ENCODE data around the gene CREB3. TPM values are rescaled to one million over a fixed set of nuclear protein-coding genes. Genes with fewer than 3 reads are reported as not detected.
A peak's percentile ranks its signal among the peaks of the same experiment; 100 is the strongest.

Gene CREB3
- total and polyA plus RNA-seq, 9 of the 15 experiments (the other 6 are each of a cell fraction or from before 2014, with no cell fraction given): 5.7 to 18.3 (median 14.9) TPM

DNA sequence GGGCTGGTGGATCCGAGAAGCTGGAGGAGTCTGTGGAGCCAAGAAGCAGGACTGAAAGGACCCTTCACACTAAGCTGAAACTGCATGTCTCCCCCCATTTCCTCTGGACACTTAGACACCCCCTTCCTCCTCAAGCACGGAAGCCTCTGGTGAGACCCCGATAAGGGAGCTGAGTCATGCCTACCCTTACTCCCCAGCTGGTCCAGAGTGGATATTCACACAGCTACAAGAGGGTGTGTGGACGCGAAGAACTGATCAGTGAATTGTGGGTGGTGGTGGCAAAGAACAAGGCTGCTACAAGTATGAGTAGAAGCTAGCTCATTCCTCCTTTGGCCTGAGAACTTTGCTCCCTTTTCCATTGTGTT lies 4.8 kb upstream of the CREB3 start (continued):
- peak; percentile 10; the same call in 1 of the 2 replicates for TF ChIP-seq EGR1 (conservative IDR thresholded peaks at IDR 0.05)
- no peak for TF ChIP-seq BRD4 (IDR thresholded peaks at IDR 0.05)
- peak; percentile 33 for TF ChIP-seq DACH1 (IDR thresholded peaks at IDR 0.05; ENCODE audit: partially characterized antibody)
- TF ChIP-seq, protein P1, sequence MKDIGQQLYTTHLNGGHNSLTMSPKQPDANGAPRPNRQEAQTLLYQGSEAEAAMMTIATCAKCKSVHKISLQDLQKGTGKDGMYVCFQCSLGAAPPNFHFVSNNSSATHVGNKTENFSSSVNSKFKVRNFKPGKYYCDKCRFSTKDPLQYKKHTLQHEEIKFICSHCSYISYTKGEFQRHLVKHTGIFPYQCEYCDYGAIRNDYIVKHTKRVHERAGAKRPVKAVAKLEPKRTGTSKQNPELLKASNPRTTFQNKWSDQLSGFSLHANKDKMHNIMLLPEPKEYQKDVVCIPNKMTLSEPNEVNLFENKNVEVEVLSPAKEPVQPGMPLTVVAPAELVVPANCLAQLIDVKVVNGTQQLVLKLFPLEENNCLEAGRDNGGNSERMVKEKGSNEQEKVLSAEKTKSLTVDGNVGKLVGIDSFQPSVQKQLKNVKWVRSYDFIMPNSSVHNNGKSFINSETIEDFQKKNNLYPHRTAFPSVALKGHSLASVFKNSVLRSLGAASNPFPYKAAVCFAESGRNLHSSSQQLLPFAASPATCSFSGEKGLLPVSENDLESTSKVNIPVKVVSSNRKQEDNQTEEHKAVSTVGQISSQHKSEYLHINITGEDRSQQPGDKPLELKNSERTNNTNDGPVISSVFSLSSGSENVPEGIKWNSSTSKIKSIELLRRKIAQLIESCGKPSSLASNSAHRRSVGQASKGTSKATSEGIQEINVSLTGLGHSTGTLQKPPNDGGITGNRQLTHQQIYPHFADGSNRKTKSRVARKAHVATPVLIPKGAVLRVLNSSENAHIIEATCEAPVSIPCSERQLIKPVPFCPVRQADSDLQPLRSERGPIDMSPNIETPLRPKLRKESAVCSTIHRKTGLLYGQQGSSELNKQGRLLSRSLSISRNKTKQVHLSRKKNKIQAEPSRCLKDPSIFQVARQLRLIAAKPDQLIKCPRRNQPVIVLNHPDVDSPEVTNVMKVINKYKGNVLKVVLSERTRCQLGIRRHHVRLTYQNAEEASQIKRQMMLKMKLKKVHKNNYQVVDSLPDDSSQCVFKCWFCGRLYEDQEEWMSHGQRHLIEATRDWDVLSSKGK (CRISPR knock-in tag; IDR thresholded peaks at IDR 0.05): no peak
- TF ChIP-seq ZNF354B (CRISPR knock-in tag; IDR thresholded peaks at IDR 0.05): no peak
- no peak for TF ChIP-seq RBFOX2 (IDR thresholded peaks at IDR 0.05; ENCODE audit: low read depth, low read length)
- no peak for TF ChIP-seq ZNF347 (CRISPR knock-in tag; IDR thresholded peaks at IDR 0.05; ENCODE audit: low read depth)
- no peak for TF ChIP-seq RB1 (IDR thresholded peaks at IDR 0.05; ENCODE audit: low read depth)
- no peak for TF ChIP-seq PHTF2 (CRISPR knock-in tag; IDR thresholded peaks at IDR 0.05)
- TF ChIP-seq XRCC5 (IDR thresholded peaks at IDR 0.05; ENCODE audit: low read depth, low read length): no peak
- no peak for TF ChIP-seq FOXJ2 (tag; IDR thresholded peaks at IDR 0.05)
- TF ChIP-seq SMAD3 (CRISPR knock-in tag; conservative IDR thresholded peaks at IDR 0.05): no peak
- TF ChIP-seq ERF (CRISPR knock-in tag; IDR thresholded peaks at IDR 0.05): no peak
- TF ChIP-seq SMARCA4 (IDR thresholded peaks at IDR 0.05): peak; percentile 73
- TF ChIP-seq POLR3A (IDR thresholded peaks at IDR 0.05; ENCODE audit: borderline replicate concordance, extremely low read depth, insufficient read depth, insufficient read length): no peak
- no peak for TF ChIP-seq SAFB (IDR thresholded peaks at IDR 0.05; ENCODE audit: borderline replicate concordance, low read depth, low read length)
- peak; percentile 81 for TF ChIP-seq JUND (IDR thresholded peaks at IDR 0.05; ENCODE audit: borderline replicate concordance, low read depth, low read length)
- peak; percentile 56; the same call in 1 of the 3 replicates for TF ChIP-seq JUND (tag; IDR thresholded peaks at IDR 0.05; ENCODE audit: borderline replicate concordance, low read depth, low read length)
- no peak for TF ChIP-seq HCFC1 (IDR thresholded peaks at IDR 0.05; ENCODE audit: low read depth, low read length)
